ENCODE results near the gene CRIM1. TPM values are rescaled to one million over a fixed set of nuclear protein-coding genes. Genes with fewer than 3 reads are reported as not detected.

CRIM1 gene
- total RNA-seq, 1 donor from 2014 or later = 7.1 TPM

- DNase-seq (ENCODE audit: low spot score) = no peak
- no peak for ATAC-seq
Measured at GRCh38 chr2:36393738-36394256, 38.2 kb downstream of the CRIM1 start.

- DNase-seq (ENCODE audit: low spot score) (no peak), ATAC-seq (no peak)
Measured at GRCh38 chr2:36394804-36395203, 39.2 kb downstream of the CRIM1 start.

GRCh38 chr2:36395866-36396265 lies 40.3 kb downstream of the CRIM1 start:
- ATAC-seq (no peak), DNase-seq (ENCODE audit: low spot score) (no peak)

GRCh38 chr2:36396878-36397539 lies 41.4 kb downstream of the CRIM1 start:
- DNase-seq (ENCODE audit: low spot score) = no peak

GRCh38 chr2:36397728-36398413 lies 42.3 kb downstream of the CRIM1 start:
- DNase-seq (ENCODE audit: low spot score) = no peak
- no peak for ATAC-seq

More at GRCh38 chr2:36396878-36397539, 41.4 kb downstream of the CRIM1 start:
- no peak for ATAC-seq

- ATAC-seq = no peak
Measured at GRCh38 chr2:36399050-36399449, 43.5 kb downstream of the CRIM1 start.

GRCh38 chr2:36403675-36404230 lies 48.2 kb downstream of the CRIM1 start:
- ATAC-seq (no peak), DNase-seq (ENCODE audit: low spot score) (no peak)

More at GRCh38 chr2:36399050-36399449, 43.5 kb downstream of the CRIM1 start:
- DNase-seq (ENCODE audit: low spot score) = no peak

GRCh38 chr2:36404318-36404717 lies 48.7 kb downstream of the CRIM1 start:
- DNase-seq (ENCODE audit: low spot score) (no peak), ATAC-seq (no peak)

GRCh38 chr2:36404754-36405153 lies 49.2 kb downstream of the CRIM1 start:
- ATAC-seq = no peak
- no peak for DNase-seq (ENCODE audit: low spot score)

- ATAC-seq (no peak), DNase-seq (ENCODE audit: low spot score) (no peak)
Measured at GRCh38 chr2:36405183-36405582, 49.6 kb downstream of the CRIM1 start.

- DNase-seq (ENCODE audit: low spot score) (no peak), ATAC-seq (no peak)
Measured at GRCh38 chr2:36406296-36406695, 50.7 kb downstream of the CRIM1 start.

GRCh38 chr2:36407413-36407812 lies 51.8 kb downstream of the CRIM1 start:
- ATAC-seq = no peak

GRCh38 chr2:36408198-36408703 lies 52.7 kb downstream of the CRIM1 start:
- peak; percentile 47 for ATAC-seq
- no peak for DNase-seq (ENCODE audit: low spot score)

More at GRCh38 chr2:36407413-36407812, 51.8 kb downstream of the CRIM1 start:
- no peak for DNase-seq (ENCODE audit: low spot score)

- no peak for DNase-seq (ENCODE audit: low spot score)
- ATAC-seq = no peak
Measured at GRCh38 chr2:36409335-36409734, 53.8 kb downstream of the CRIM1 start.

- ATAC-seq = no peak
- no peak for DNase-seq (ENCODE audit: low spot score)
Measured at GRCh38 chr2:36409935-36410334, 54.4 kb downstream of the CRIM1 start.

- ATAC-seq (no peak), DNase-seq (ENCODE audit: low spot score) (no peak)
Measured at GRCh38 chr2:36410681-36411080, 55.1 kb downstream of the CRIM1 start.

GRCh38 chr2:36411962-36412444 lies 56.4 kb downstream of the CRIM1 start:
- DNase-seq (ENCODE audit: low spot score) (no peak), ATAC-seq (peak; percentile 43)

- ATAC-seq = no peak
Measured at GRCh38 chr2:36413218-36413617, 57.6 kb downstream of the CRIM1 start.

GRCh38 chr2:36414307-36414706 lies 58.7 kb downstream of the CRIM1 start:
- DNase-seq (ENCODE audit: low spot score) (no peak), ATAC-seq (no peak)

More at GRCh38 chr2:36413218-36413617, 57.6 kb downstream of the CRIM1 start:
- no peak for DNase-seq (ENCODE audit: low spot score)

- no peak for ATAC-seq
- DNase-seq (ENCODE audit: low spot score) = no peak
Measured at GRCh38 chr2:36415381-36416022, 59.9 kb downstream of the CRIM1 start.
